Measurements from ENCODE around the gene CPA1. TPM values are rescaled to one million over a fixed set of nuclear protein-coding genes. Genes with fewer than 3 reads are reported as not detected.
A peak's percentile ranks its signal among the peaks of the same experiment; 100 is the strongest.

The CPA1 gene
- total and polyA plus RNA-seq, 2 of the 4 experiments (the other 2 are of a cell fraction) = not detected

DNA sequence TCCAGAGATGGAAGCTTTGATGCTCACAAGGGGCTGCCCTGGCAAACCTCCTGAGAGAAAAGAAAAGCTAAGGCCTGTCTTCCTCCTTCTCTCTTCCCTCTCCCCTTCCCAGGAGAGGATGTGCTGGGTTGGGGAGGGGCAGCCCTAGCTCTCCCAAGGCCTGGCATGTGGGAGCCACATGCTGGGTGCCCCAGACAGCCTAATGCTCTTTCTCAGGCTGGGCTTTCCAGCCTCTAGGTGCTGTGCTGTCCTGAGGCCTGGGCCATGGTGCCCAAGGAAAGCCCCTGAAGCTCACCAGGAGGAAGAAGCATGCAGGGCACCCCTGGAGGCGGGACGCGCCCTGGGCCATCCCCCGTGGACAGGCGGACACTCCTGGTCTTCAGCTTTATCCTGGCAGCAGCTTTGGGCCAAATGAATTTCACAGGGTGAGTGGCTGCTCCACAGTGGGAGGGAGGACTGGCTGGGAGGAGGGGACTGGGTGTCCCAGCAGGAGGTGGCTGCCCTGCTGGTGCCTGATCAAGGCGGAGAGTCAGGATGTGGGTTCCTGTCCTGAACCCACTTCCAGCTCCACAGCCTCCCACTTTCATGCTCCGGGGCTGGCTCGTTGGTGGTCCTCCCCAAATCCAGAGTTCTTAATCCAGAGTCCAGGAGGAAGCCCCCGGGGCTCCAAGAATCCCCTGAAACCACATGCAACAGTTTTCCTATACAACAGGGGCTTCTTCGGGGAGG lies 34.0 kb upstream of the CPA1 start:
- Histone ChIP-seq H4K5ac (ENCODE audit: low read depth, low read length) (no peak overlapping the region), H3K4me1 (ENCODE audit: control insufficient read depth, insufficient read depth, low read length) (no peaks in the 10 kb centered on the region; the same call in 1 of the 2 replicates), H2AFZ (replicated peaks; ENCODE audit: low read length, poor library complexity) (peak overlapping the region; percentile 54), H3K36me3 (ENCODE audit: control insufficient read depth, insufficient read depth, low read length) (no peaks in the 10 kb centered on the region), H3K56ac (ENCODE audit: extremely low read depth, insufficient read depth, low read length) (no peak overlapping the region), H2BK20ac (ENCODE audit: low read depth, low read length) (no peak overlapping the region), H3K4ac (ENCODE audit: low read depth, low read length) (no peak overlapping the region; the same call in 1 of the 2 replicates), H4K20me1 (ENCODE audit: insufficient read depth, low read length) (no peaks in the 10 kb centered on the region), H3K23ac (ENCODE audit: low read depth, low read length) (no peak overlapping the region), H3K4me2 (ENCODE audit: low read depth, low read length) (no peak overlapping the region), H2BK5ac (ENCODE audit: low read depth, low read length, poor library complexity, severe bottlenecking) (no peak overlapping the region), H2BK120ac (ENCODE audit: low read depth, low read length) (no peak overlapping the region), H3K18ac (ENCODE audit: low read depth, low read length) (no peak overlapping the region), H2AK9ac (replicated peaks; ENCODE audit: low read depth, low read length, poor library complexity) (no peak overlapping the region), H3K79me1 (ENCODE audit: low read depth in 1 of 2, low read length in 2 of 2) (no peaks in the 10 kb centered on the region), H3K9me1 (ENCODE audit: insufficient read depth, low read length) (no peaks in the 10 kb centered on the region), H3K27me3 (ENCODE audit: control insufficient read depth, insufficient read depth, low read length) (no peaks in the 10 kb centered on the region), H3K27ac (ENCODE audit: insufficient read depth, low read length) (no peak overlapping the region), H3K4me3 (ENCODE audit: insufficient read depth, low read depth, low read length) (no peak overlapping the region), H2AK5ac (ENCODE audit: low read depth, low read length) (0 out of 2 replicates have a peak overlapping the region, but pooled peaks have one; percentile 12), H3K9ac (ENCODE audit: low read depth, low read length) (no peak overlapping the region), H4K91ac (ENCODE audit: insufficient read depth, low read depth, low read length) (no peak overlapping the region), H4K8ac (ENCODE audit: low read depth in 2 of 2, low read length in 2 of 2) (no peak overlapping the region), H3K9me3 (ENCODE audit: control insufficient read depth, insufficient read depth, low read length) (no peaks in the 10 kb centered on the region), H3K14ac (replicated peaks; ENCODE audit: low read depth, low read length) (no peak overlapping the region), H2BK15ac (ENCODE audit: low read depth, low read length) (no peak overlapping the region; the same call in 2 of the 3 replicates)
- no TSS peak for BruUV-seq (replicated peaks)
- dilution Hi-C loops (cut with HindIII; ENCODE audit: low sequenced_read_pairs, unreplicated experiment) (no loop called here), in situ Hi-C loops (cut with MboI; ENCODE audit: low sequenced_read_pairs) (no loop called here), intact Hi-C loops (cut with micrococcal nuclease) (no loop called here)
- DNase-seq (no peak), ATAC-seq (ENCODE audit: low read depth) (no peak)
- ChIA-PET POLR2A (ENCODE audit: unreplicated experiment) (no interaction called here), CTCF (no interaction called here)
- TF ChIP-seq NFE2L2 (IDR thresholded peaks at IDR 0.05; ENCODE audit: low read depth, low read length) (no peak), SMC3 (IDR thresholded peaks at IDR 0.05; ENCODE audit: low read depth, low read length) (no peak), MXI1 (IDR thresholded peaks at IDR 0.05; ENCODE audit: borderline replicate concordance, low read depth, low read length) (no peak), MAZ (IDR thresholded peaks at IDR 0.05; ENCODE audit: borderline replicate concordance, low read depth, low read length) (no peak), ELK1 (IDR thresholded peaks at IDR 0.05; ENCODE audit: borderline replicate concordance, low read depth, low read length) (no peak), CEBPB (IDR thresholded peaks at IDR 0.05; ENCODE audit: low read depth, low read length) (no peak), RCOR1 (IDR thresholded peaks at IDR 0.05; ENCODE audit: insufficient replicate concordance, low read length) (no peak), USF2 (IDR thresholded peaks at IDR 0.05; ENCODE audit: low read depth, low read length) (no peak), BHLHE40 (IDR thresholded peaks at IDR 0.05; ENCODE audit: low read depth, low read length) (no peak), MAFK (IDR thresholded peaks at IDR 0.05; ENCODE audit: low read depth, low read length) (no peak), POLR2A (IDR thresholded peaks at IDR 0.05; ENCODE audit: low read depth, low read length) (no peak), RAD21 (IDR thresholded peaks at IDR 0.05; ENCODE audit: low read length) (no peak)
- TF ChIP-seq, protein P1, sequence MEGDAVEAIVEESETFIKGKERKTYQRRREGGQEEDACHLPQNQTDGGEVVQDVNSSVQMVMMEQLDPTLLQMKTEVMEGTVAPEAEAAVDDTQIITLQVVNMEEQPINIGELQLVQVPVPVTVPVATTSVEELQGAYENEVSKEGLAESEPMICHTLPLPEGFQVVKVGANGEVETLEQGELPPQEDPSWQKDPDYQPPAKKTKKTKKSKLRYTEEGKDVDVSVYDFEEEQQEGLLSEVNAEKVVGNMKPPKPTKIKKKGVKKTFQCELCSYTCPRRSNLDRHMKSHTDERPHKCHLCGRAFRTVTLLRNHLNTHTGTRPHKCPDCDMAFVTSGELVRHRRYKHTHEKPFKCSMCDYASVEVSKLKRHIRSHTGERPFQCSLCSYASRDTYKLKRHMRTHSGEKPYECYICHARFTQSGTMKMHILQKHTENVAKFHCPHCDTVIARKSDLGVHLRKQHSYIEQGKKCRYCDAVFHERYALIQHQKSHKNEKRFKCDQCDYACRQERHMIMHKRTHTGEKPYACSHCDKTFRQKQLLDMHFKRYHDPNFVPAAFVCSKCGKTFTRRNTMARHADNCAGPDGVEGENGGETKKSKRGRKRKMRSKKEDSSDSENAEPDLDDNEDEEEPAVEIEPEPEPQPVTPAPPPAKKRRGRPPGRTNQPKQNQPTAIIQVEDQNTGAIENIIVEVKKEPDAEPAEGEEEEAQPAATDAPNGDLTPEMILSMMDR (conservative IDR thresholded peaks at IDR 0.05; ENCODE audit: low read depth, low read length) = no peak
- 94% methylated on average over 3 of the region's 10 CpGs; no CpG with 5 or more reads in 1 of the 2 experiments for WGBS, 2 experiments (ENCODE audit: extremely low coverage in 2 of 2, insufficient read length in 1 of 2)

Measured in IMR-90 (cell line).